Testis (tissue), 3 donors: ENCODE data around the gene SEC14L5. TPM values are rescaled to one million over a fixed set of nuclear protein-coding genes. Genes with fewer than 3 reads are reported as not detected.
A peak's percentile ranks its signal among the peaks of the same experiment; 100 is the strongest.

Source experiments
- DNase-seq: peaks from one replicate; pipeline ENCODE4 v3.0.0-alpha.2; 2019
- H3K27ac ChIP-seq, 2 donors: fragments of 200-600 bp; sonication (generic); one replicate each; pipeline ENCODE4 v1.5.1; 2019
- H3K27me3 ChIP-seq: fragments of 200-600 bp; sonication (generic); one replicate; pipeline ENCODE4 v1.5.1; 2019
- H3K36me3 ChIP-seq: fragments of 200-600 bp; sonication (generic); one replicate; pipeline ENCODE4 v1.5.1; 2017; ENCODE audit warnings: low read depth; ENCODE audit errors: missing control alignments
- H3K4me1 ChIP-seq: fragments of 200-600 bp; sonication (generic); one replicate; pipeline ENCODE4 v1.5.1; 2019
- H3K4me3 ChIP-seq, 2 donors: fragments of 200-600 bp; sonication (generic); one replicate each; pipeline ENCODE4 v1.5.1; 2017 to 2019
- H3K9me3 ChIP-seq: fragments of 200-600 bp; sonication (generic); one replicate; pipeline ENCODE4 v1.5.1; 2017
- CTCF ChIP-seq, 3 experiments: fragments of 450-650 bp in 2 of 3; fragments of 200-600 bp in 1 of 3; sonication (generic) in 1 of 3; IDR thresholded peaks; one replicate each; pipeline ENCODE4 v1.5.1; 2016 to 2019; ENCODE audit warnings: antibody characterized with exemption in 3 of 3, mild to moderate bottlenecking in 2 of 3, moderate library complexity in 1 of 3
- POLR2A ChIP-seq: fragments of 450-650 bp; IDR thresholded peaks from one replicate; pipeline ENCODE4 v1.6.1; 2017; ENCODE audit warnings: antibody characterized with exemption, mild to moderate bottlenecking, moderate library complexity
- WGBS, 2 donors: methylation state at CpG; one replicate each; pipeline ENCODE4 v1.1.5; 2018; 5-methylcytosine and 5-hydroxymethylcytosine counted together
- intact Hi-C: fragments of 100-400 bp; cut with DNase I; formaldehyde crosslinking; loops from one replicate; pipeline ENCODE4 v1.15.1; 2023; ENCODE audit warnings: low total_unique reads
- polyA plus RNA-seq: library from polyadenylated mRNA; stranded (reverse); fragments of 350-450 nt; fragmentation: Illumina TruSeq; extraction: RNeasy Lipid Tissue Mini Kit (QIAGEN cat#74804); gene quantifications from one replicate; pipeline ENCODE4 v1.2.3, GENCODE V29; 2014; ENCODE audit warnings: low read depth, low replicate concordance; ENCODE audit not compliant: insufficient read depth
- total RNA-seq, 2 donors: library from RNA; depleted of rRNA; stranded (reverse); fragments of >200 nt; gene quantifications; one replicate each; pipeline ENCODE4 v1.2.3, GENCODE V29; 2016

Gene SEC14L5
- total and polyA plus RNA-seq, 3 donors from 2014 or later: 0.73 to 2.9 (median 1.2) TPM

- no peaks in the 10 kb centered on the region for H3K9me3 ChIP-seq
- no peak overlapping the region for H3K4me3 ChIP-seq
- no peaks in the 10 kb centered on the region for H3K36me3 ChIP-seq
- H3K4me1 ChIP-seq: no peaks in the 10 kb centered on the region
- no peak overlapping the region for H3K27ac ChIP-seq
- WGBS, 2 donors: 75 to 100% methylated on average over 3 to 4 of the region's 4 CpGs
- no peak for TF ChIP-seq CTCF (IDR thresholded peaks at IDR 0.05)
- TF ChIP-seq POLR2A: no peak
- no peaks in the 10 kb centered on the region for H3K27me3 ChIP-seq
- intact Hi-C loops: no loop called here
- no peak for DNase-seq
These were observed 53.5 kb downstream of the SEC14L5 start for GRCh38 chr16:5011637-5012036.

- H3K27me3 ChIP-seq: no peaks in the 10 kb centered on the region
- no peaks in the 10 kb centered on the region for H3K4me1 ChIP-seq
- intact Hi-C loops: no loop called here
- H3K27ac ChIP-seq: no peak overlapping the region
- DNase-seq: no peak
- H3K9me3 ChIP-seq: no peaks in the 10 kb centered on the region
- no peaks in the 10 kb centered on the region for H3K36me3 ChIP-seq
- H3K4me3 ChIP-seq: no peak overlapping the region
- 67 to 88% methylated on average over 6 of the region's 6 CpGs for WGBS, 2 donors
- TF ChIP-seq POLR2A (no peak), CTCF (IDR thresholded peaks at IDR 0.05) (no peak)
These were observed 54.8 kb downstream of the SEC14L5 start for GRCh38 chr16:5012887-5013286.

GRCh38 chr16:5015351-5015750, 57.2 kb downstream of the SEC14L5 start:
- 46 to 50% methylated on average over 3 to 4 of the region's 4 CpGs for WGBS, 2 donors
- intact Hi-C loops: no loop called here
- no peak overlapping the region for H3K4me3 ChIP-seq
- no peaks in the 10 kb centered on the region for H3K36me3 ChIP-seq
- TF ChIP-seq CTCF (IDR thresholded peaks at IDR 0.05) (no peak), POLR2A (no peak)
- DNase-seq: peak; percentile 49
- H3K27me3 ChIP-seq: no peaks in the 10 kb centered on the region
- no peak overlapping the region for H3K27ac ChIP-seq
- no peaks in the 10 kb centered on the region for H3K4me1 ChIP-seq
- no peaks in the 10 kb centered on the region for H3K9me3 ChIP-seq

GRCh38 chr16:5015887-5016286, 57.8 kb downstream of the SEC14L5 start:
- TF ChIP-seq POLR2A: no peak
- TF ChIP-seq CTCF (IDR thresholded peaks at IDR 0.05): no peak
- Histone ChIP-seq H3K4me1 (no peaks in the 10 kb centered on the region), H3K27ac (no peak overlapping the region), H3K4me3 (no peak overlapping the region), H3K36me3 (no peaks in the 10 kb centered on the region), H3K27me3 (no peaks in the 10 kb centered on the region), H3K9me3 (no peaks in the 10 kb centered on the region)
- 87% methylated on average over 4 of the region's 4 CpGs; no CpG with 5 or more reads in 1 of the 2 donors for WGBS, 2 donors
- intact Hi-C loops: no loop called here
- no peak for DNase-seq

- TF ChIP-seq POLR2A: no peak
- TF ChIP-seq CTCF (IDR thresholded peaks at IDR 0.05): no peak
These were observed 59.0 kb downstream of the SEC14L5 start for GRCh38 chr16:5016967-5017677.

More at GRCh38 chr16:5016967-5017677, 59.0 kb downstream of the SEC14L5 start:
- DNase-seq: no peak
- Histone ChIP-seq H3K4me1 (no peaks in the 10 kb centered on the region), H3K36me3 (no peaks in the 10 kb centered on the region), H3K27me3 (no peaks in the 10 kb centered on the region), H3K9me3 (no peaks in the 10 kb centered on the region), H3K4me3 (no peak overlapping the region), H3K27ac (no peak overlapping the region)
- WGBS, 2 donors: 72 to 80% methylated on average over 5 to 6 of the region's 6 CpGs
- intact Hi-C loops: no loop called here
